GM20431 (cell line): ENCODE measurements around the gene POLN.

Experiments used
- in situ Hi-C: fragments of 300-500 bp; cut with MseI, MboI; formaldehyde crosslinking; loops from one replicate; pipeline ENCODE4 v1.15.0; 2020; ENCODE audit warnings: low sequenced_read_pairs; ENCODE audit not compliant: unreplicated experiment

The POLN gene

DNA sequence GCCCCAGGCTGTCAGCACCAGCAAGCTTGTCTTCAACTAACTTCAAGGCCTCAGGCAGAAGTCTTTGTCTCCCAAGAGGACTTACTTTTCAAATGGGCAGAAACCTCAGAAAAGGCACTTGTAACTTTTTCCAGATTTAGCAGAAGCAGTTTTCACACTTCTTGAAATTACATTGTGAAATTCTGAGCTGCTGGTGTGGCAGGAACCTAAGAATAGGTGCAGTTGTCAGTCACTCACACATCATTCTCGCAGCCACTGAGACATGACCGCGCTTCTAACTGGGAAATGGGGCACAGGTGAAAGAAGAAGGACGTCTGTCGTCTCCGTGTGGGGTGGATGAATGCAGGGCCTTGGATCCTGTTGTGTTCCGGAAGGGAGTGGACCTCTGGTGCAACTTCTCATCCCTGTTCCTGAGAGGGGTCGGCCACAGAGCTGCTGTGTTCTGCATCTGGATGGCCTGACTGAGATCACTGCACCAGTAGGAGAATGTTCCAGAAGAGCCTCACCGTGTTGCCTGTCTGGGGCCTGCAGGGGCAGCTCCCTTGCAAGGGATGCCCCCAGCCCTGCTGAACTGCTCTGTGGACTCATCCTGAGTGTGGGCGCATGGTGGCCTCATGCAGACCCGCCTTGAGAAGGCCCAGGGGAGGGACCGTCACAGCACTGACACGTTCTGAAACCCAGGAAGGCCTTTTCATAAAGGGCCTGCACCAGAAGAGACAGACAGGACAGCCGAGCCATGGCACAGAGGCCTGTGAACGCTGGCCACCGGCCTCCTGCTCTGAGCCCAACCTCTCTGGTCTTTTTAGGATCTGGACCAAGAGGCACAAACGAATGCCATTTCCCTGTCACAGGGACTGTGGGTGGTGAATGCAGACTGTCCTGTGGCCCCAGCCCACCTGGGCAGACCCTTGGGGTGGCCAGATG lies 164.1 kb downstream of the POLN start:
- in situ Hi-C loops = no loop called here

DNA sequence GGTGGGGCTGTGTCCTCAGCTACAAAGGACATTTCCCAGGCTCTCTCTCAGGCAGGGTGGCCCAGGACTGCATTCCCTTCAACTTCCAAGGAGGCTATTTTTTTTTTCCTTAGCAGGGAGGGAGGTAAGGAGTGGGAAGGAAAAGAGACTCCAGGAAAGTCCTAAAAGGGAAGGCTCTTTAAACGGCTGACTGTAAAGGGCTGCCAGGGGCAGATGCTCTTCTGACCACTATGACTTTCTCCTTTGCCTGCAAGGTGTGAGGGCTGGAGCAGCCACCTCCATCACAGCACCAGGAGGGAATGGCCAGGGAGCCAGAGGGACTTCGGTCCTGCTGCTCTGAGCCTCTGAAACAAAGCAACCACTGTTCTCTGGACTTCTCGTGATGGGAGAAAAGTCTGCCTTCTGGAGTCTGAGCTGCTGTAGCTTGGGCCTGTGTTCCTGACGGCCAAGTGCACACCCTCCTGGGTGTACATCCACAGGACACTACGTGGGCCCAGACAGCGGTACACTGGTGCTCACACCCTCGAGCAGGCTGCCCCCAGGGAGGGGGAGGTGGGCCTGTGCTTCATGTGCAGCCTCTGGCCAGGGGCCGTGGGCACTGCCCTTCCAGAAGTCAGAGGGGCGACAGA lies 164.9 kb downstream of the POLN start:
- in situ Hi-C loops = no loop called here

DNA sequence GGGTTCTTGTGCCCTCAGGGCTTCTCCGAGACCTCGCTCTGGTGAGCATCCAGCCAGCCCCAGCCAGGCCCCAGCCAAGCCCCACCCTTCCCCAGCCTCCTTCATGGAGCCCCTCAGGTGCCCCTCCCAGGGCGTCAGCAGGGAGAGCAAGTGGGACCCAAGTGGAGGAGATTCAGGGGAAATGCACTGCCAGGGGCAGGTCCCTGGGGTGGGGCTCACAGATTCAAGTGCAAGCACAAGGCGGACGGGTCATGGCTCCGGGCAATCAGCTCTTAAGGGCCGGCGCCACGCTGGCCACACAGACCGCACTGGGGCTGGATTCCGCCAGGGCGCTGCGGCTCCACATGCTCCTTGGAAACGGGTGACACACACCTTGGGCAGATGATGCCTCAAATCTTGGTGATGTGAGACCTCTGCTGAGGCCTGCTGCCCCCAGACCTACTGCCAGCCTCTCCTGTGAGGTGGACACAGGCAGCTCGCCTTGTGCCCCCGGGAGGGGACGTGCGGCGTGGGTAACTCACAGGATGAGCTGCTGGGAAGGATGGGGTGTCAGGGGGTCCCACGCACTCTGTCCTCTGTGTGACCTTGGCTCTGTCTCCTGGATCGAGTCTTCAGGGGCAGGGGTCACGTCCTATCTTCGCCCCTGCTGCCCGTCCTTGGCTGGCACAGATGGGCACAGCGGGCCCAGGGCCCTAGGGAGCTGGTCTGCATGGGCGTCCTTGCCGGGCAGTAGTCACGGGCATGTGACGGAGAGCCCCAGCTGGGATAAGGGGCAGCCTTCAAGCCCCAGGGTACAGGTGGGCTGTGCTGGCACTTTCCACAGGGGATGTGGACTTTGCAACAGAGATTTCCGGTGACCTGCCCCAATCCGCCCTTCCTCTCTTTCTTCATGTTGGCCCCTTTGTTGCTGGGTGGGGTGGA lies 165.7 kb downstream of the POLN start:
- in situ Hi-C loops = no loop called here

DNA sequence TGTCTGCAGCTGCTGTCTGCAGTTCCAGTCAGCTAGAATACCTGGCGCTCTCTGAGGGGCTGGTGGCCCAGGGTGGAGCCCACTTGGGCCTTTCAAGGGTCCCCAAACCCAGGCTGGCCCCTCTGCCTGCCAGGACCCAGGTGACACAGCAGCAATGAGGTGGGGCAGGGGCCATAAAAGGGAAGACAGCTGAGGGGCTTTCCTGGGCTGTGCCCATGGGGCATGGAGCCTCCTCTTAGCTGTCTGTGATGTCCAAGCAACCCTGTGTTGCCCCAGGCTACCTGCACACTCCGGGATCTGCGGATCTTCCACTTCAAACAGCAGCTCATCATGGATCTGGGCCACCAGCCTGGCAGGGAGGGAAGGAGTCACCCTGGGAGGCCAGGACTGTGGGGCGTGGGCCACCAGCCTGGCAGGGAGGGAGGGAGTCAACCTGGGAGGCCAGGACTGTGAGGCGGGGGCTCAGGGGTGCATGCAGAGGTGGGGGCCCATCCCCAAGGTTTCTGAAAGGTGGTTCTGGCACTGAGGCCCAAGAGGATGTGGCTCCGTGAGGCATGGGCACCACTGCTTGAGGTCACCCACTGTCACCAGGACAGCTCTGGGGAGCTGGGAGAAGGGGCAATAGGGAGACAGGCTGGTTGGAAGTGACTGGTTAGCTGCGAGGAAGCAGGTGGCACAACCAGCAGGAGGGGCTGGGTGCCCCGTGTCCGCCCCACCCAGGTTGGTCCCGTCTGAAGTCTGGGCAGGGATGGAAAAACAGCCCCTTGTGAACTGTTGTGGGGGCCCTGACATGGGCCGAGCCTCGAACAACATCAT lies 166.5 kb downstream of the POLN start:
- in situ Hi-C loops = no loop called here

DNA sequence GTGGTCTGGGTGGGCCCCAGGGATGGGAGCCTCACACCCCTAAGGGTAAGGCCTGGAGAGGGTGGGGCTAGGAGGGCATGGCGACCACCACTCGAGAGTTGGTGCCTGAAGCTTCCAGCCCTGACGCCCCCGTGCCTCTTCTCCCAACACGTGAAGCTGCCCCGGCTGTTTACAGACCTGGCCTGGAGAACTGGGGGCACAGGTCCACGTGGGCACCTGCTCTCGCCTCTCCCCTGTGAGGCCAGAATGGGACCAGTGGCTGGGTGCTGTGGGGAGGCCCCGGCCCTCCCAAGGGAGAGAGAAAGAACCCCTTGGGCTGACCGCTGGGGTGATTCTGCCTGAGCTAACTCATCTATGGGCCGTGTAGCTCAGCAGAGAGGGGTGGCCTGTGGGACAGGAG lies 167.3 kb downstream of the POLN start:
- in situ Hi-C loops = no loop called here

DNA sequence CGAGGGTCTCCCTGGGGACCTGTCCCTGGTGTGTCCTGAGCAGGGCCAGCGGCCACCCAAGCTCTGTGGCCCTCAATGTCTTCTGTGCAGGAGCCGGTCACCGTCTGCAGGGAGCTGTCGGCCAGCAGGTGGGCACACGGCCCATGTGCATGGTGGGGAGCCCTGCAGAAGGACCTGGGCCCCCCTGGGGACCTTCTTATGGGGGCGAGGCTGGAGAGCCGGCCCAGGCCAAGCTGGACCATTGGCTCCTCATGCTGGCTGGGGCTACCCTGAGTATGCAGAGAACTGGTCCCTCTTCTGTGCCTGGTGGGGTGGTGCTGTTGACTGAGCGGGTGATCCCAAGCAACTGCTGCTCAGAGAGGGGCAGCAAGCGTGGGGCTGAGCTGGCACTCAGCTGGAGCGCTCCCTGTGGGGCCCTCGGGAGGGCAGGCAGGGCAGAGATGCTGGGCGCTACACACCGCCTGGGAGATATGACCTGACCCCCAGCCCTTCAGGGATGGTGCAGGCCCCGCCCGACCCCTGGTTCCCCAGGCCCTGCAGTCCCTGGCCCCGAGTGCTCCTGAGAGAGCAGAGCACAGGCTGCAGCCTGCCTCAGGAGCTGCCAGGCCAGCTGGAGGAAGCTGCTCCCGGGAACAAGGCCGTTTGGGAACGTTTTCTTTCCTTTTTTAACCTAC lies 168.0 kb downstream of the POLN start:
- in situ Hi-C loops = no loop called here

DNA sequence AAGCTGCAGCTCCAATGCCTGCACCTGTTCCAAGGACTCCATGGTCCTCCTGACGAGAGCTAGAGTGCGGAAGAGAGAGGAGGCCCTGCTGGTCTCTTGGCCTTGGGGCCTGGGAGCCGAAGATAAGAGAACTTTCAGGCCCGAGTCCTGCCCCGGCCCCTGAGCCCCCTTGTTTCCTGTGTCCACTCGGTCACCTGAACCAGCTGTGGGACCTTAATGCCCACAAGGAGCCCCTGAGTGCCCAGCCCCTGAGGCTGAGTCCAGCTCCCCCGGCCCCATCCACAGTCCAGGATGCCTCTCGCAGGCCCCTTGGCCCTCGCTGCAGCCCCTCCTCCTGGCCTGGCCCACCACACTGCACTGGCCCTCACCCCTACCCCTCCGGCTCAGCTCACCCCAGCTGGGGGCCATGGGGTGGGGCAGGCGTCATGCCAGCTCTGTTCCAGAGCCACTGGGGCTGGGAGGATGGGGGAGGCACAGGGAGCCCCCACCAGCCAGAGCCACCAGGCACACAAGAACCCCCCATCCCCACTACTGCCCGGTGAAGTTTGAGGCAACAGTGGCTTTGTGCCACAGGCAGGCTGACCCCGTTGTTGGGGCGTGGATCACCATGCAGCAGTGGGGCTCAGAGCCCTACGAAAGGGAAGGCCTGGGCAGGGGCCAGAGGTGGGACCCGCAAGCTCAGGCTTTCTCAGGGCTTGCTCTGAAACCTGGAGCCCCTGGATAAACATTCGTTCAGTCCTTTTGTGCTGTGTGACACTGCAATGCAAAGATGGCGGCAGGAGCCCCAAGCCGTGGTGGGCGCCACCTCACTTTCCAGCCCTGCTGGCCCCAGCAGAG lies 168.7 kb downstream of the POLN start:
- in situ Hi-C loops = no loop called here

DNA sequence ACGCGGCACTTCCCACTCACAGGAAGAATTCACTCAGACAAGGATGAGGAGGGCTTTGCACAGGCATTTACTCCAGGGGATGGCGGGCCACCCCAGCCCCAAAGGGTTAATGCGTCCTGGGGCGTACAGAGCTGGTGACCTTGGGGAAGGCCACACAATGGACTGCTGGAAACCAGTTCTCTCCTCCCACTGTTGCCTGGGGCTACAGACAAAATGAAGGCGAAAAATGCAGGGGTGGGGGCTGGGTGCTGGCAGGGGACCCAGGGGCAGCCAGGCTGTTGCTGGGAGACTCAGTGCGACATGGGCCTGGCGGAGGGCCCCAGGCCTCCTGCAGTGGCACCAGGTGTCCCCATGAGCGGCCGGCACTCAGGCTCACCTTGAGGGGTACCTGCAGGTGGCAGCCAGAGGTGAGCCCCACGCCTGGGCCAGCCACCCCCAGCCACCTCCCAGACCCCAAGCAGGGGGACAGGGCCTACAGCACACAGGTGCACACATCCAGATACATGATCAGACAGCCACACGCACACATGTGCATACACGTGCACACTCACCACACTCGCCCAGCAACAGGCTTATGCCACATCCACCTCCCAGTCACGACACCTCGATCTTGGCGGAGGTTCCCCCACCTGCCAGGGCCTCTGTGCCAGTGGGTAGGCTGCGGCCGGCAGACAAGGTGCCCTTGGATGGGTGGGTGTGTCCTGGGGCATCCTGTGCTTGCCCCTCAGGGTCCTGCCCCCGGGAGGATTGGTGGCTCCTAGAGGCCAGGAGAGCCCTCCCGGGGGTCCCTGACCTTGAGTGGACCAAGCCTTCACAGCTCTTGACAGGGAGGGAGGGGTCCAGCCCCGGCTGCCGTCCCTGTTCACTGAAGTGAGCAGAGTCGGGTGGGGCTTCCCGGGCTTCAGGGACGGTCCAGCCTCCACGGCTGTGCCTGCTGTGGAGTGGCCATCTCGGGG lies 169.7 kb downstream of the POLN start:
- in situ Hi-C loops = no loop called here

DNA sequence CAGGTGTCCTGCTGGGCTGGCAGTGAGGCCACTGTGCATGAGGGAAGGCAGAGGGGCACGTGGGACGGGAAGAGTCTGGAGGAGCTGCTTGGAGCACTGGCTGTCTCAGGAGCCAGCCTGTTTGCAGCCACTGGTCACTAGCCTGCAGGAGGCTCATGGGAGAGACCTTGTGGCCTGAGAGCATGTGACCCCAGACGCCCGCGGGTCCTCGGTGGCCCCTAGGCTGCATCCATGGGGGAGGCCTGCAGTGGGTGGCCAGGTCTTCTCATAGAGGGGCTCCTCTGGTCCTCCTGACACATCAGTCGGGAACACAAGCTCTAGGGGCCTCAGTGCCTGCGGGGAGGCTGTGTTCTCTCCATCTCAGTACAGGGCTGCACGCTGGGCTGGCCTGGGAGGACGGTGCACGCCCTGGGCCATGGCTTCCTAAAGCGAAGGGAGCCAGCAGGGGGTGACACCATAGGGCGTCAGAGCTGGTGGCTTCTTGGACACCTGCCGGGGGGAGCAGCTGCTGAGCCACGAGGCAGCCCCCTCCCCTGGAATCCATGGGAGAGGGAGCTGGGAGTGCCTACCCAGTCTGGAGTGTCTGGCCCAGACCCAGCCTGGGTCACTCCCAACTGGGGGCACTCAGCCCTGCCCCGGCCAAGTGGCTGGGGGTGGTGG lies 170.5 kb downstream of the POLN start:
- in situ Hi-C loops = no loop called here

DNA sequence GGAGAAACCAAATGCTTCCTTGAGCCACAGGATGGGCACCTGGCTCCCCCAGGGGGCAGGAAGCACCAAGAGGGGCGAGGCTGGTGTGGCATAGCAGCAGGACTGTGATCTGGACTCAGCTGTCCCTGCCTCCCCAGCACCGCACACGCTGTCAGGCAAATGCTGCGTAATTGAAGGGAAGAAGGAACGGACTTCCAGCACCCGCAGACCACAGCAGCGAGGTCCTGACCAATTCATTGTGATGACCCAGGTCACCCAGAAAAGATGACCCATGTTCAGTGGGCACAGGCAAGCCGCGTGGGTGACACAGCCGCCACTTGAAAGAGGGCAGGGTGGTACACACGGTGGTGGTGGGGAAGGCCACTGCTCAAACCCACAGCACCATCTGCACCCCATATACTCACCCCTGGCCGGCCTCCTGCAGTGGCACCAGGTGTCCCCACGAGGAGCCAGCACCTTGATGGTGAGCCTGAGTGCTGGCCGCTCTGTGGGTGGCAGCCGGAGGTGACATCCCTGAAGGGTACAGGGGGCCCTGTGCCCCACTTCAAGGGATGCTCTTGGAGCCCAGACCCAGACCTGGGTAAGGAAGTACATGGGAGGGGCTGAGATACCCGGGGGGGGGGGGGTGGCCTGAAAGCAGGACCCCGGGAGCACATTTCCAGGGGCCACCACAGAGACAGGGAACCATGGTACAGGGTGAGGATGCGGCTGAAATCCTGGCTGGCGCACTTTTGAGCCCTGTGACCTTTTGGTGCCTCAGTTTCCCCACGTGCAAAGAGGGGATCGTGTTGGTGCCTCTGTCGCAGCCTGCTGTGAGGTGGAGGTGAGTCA lies 171.3 kb downstream of the POLN start:
- in situ Hi-C loops = no loop called here

DNA sequence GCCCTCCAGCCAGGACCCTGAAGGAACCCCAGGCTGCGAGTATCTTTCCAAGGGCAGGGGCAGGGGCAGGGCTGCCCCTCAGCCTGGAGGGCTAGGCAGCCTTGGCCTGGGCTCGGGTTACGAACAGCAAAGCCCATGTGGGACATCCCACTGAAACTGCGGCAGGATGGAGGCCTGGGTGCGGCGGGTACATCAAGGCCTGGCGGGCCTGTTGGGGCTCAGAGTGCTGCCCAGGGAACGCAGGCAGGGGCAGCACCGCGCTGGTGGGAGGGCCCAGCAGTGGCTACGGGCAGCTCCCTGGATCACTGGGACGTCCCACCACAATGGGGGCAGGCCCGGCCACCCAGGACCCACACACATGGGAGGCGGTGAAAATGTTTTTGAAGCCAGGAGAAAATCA lies 171.9 kb downstream of the POLN start:
- in situ Hi-C loops = no loop called here

DNA sequence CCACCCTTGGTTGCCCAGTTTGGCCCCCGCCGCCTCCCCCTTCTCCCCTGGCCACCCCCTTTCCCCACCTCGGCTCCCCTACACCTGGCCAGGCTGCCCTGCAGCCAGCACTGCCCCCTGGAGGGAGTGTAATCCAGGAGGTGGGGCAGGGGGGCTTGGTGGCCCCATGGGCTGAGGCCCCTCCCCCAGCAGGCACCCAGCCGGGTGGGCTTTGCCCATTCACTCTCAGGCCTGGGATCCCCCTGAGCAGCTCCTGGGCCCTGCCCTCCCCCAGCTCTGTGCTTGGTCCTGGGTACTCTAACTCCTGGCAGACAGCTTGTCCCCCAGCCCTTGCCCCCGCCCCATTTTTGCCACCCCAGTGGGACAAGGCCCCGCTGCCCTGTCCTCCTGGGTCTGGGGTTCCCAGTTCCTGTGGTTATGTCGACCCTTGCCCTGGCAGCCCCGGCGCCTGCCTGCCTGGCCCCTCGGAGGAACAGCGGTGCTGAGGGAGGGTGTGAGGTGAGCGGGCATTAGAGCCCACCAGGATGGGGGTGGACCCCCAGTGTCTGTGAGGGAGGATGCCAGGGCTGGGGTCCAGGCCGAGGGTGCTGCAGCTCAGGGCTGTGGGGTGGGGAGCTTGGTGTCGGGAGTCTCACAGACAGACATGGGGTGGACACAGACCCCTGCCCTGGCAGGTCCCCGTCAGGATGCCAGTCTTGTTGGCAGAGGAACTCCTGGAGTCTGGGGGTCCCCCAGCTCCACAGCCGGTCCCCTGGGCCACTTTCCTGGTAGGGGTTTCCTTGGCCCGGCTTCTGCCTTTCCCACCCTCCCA lies 172.6 kb downstream of the POLN start:
- in situ Hi-C loops = no loop called here

DNA sequence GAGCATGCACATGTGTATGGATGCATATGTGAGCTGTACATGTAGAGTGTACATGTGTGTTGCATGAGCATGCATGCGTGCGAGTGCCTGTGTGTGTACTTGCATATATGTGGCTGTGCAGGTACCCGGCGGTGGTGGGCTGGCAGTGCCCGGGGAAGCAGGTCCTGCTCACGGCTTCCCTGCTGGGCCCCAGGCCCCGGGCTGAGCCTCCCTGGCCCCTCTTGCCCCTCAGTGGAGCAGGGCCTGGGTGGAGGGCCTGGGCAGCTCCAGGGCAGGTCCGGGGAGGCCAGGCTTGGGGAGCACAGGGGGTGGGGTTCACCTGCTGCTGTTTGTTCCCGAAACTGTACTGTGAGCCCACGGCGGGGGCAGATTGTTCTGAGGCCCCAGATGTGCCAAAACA lies 173.4 kb downstream of the POLN start:
- in situ Hi-C loops = no loop called here

DNA sequence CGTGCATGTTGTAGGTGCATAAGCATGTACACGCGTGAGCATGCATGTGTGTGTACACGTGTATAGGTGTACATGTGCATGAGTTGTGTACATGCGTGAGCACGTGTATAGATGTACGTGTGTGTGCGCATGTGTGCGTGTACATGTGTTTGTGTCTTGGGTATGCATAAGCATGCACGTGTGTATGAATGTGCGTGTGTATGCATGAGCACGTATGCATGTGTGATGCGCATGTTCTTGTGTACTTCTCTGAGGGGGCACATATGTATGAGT lies 173.8 kb downstream of the POLN start:
- in situ Hi-C loops = no loop called here

DNA sequence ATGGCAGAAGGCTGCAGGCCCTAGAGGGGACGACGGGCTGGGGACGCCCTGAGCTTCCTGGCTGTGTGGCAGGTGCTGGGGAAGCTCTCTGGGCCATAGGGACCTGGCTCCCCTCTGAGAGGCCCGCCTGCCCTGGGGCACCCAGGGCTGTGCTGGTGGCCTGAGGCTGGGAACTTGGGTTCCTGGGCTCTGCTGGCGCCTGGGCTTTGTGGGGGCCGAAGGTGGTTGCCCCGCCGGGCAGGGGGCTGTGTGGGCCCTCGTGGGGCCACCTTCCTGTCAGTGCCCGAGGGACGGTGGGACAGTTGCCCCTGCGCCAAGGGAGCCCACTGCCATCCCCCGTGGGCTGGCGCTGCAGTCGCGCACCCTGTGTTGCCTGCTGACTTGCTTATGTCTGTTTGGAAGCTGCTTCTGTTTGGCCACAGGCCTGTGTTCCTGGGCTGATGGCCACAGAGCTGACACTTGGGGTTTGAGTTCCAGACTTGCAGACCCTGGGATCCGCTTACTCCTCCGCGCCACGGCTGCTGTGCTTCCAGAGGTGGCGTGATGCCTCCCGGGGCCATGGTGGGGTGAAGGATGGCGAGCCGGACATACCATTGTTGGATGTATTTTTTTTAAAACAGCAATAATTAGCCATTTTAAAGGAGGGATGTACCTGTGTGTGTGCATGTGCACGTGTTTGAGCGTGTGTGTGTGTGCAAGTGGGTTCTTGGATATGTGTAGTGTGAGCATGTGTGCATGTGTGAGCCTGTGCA lies 174.3 kb downstream of the POLN start:
- in situ Hi-C loops = no loop called here
